Esophagus squamous epithelium (tissue), 4 donors: ENCODE data around the gene SAP30L.

Source experiments
- CTCF ChIP-seq, 6 experiments: fragments of 450-650 bp in 4 of 6; fragments of 200-600 bp in 2 of 6; sonication (generic) in 2 of 6; IDR thresholded peaks; one replicate each; pipeline ENCODE4 v1.5.1; 2016 to 2019; ENCODE audit warnings: antibody characterized with exemption in 6 of 6, mild to moderate bottlenecking in 4 of 6, moderate library complexity in 4 of 6
- POLR2A ChIP-seq, 4 donors: fragments of 450-650 bp; IDR thresholded peaks; one replicate each; pipeline ENCODE4 v1.6.1; 2017; ENCODE audit warnings: antibody characterized with exemption in 4 of 4, mild to moderate bottlenecking in 4 of 4, moderate library complexity in 3 of 4

GRCh38 chr5:154509784-154510555 is 64.2 kb downstream of the SAP30L start:
- no peak for TF ChIP-seq CTCF (IDR thresholded peaks at IDR 0.05)
- TF ChIP-seq POLR2A (IDR thresholded peaks at IDR 0.05): no peak
